A673 (cell line): ENCODE results near the gene CLSTN2. TPM values are rescaled to one million over a fixed set of nuclear protein-coding genes. Genes with fewer than 3 reads are reported as not detected.

Experiments used
- BruUV-seq: library from RNA; stranded (reverse); fragments of 400-500 nt; replicated peaks from 2 replicates; lab custom pipeline; 2021; lab: Mats Ljungman, UMichigan
- CTCF ChIA-PET: fragments of 300-600 bp; sonication (Branson Sonifier 250); formaldehyde crosslinking; loops from one replicate; lab custom pipeline; 2022; ENCODE audit warnings: antibody characterized with exemption; lab: Charles Lee
- POLR2A ChIA-PET: fragments of 300-600 bp; sonication (Branson Sonifier 250); formaldehyde crosslinking; loops from one replicate; lab custom pipeline; 2022; ENCODE audit warnings: antibody characterized with exemption; ENCODE audit not compliant: low non-redundant PET; lab: Charles Lee
- DNase-seq: peaks from one replicate; pipeline ENCODE4 v3.0.0-alpha.2; 2015; ENCODE audit warnings: low spot score
- H3K27ac ChIP-seq: fragments of 200-600 bp; sonication (generic); 2 replicates; pipeline ENCODE4 v1.5.1; 2016; ENCODE audit warnings: mixed run types, low read depth, mild to moderate bottlenecking, mixed read lengths, antibody characterized with exemption, low read length; ENCODE audit not compliant: poor library complexity, severe bottlenecking
- H3K27me3 ChIP-seq: fragments of 200-600 bp; sonication (generic); replicated peaks from 2 replicates; pipeline ENCODE4 v1.6.1; 2017; ENCODE audit warnings: mixed run types, low read depth, mild to moderate bottlenecking, mixed read lengths, antibody characterized with exemption, low read length; ENCODE audit not compliant: insufficient read depth, poor library complexity
- H3K36me3 ChIP-seq: fragments of 200-600 bp; sonication (generic); 2 replicates; pipeline ENCODE4 v1.6.1; 2016; ENCODE audit warnings: mixed run types, mild to moderate bottlenecking, mixed read lengths, antibody characterized with exemption, low read length; ENCODE audit not compliant: insufficient read depth, poor library complexity, severe bottlenecking
- H3K4me1 ChIP-seq: fragments of 200-600 bp; sonication (generic); 2 replicates; pipeline ENCODE4 v1.6.1; 2017; ENCODE audit warnings: mixed run types, mild to moderate bottlenecking, mixed read lengths, antibody characterized with exemption, low read length; ENCODE audit not compliant: insufficient read depth, poor library complexity, severe bottlenecking
- H3K4me3 ChIP-seq: fragments of 200-600 bp; sonication (generic); 2 replicates; pipeline ENCODE4 v1.5.1; 2016; ENCODE audit warnings: low read depth, mixed run types, mild to moderate bottlenecking, mixed read lengths, low read length; ENCODE audit not compliant: poor library complexity, severe bottlenecking
- H3K9me3 ChIP-seq: fragments of 200-600 bp; sonication (generic); 2 replicates; pipeline ENCODE4 v1.6.1; 2016; ENCODE audit warnings: mixed run types, low read depth, mild to moderate bottlenecking, mixed read lengths, antibody characterized with exemption, low read length; ENCODE audit not compliant: poor library complexity, severe bottlenecking
- EZH2 ChIP-seq: fragments of 200-600 bp; sonication (generic); IDR thresholded peaks from 2 replicates; pipeline ENCODE4 v1.6.1; 2017; ENCODE audit warnings: borderline replicate concordance, low read depth, mild to moderate bottlenecking, mixed read lengths, antibody characterized with exemption, low read length; ENCODE audit not compliant: poor library complexity, severe bottlenecking
- intact Hi-C: fragments of 100-400 bp; cut with micrococcal nuclease; formaldehyde crosslinking; loops from one replicate; pipeline ENCODE4 v1.10.0; 2022; ENCODE audit not compliant: unreplicated experiment
- total RNA-seq: library from RNA; stranded (reverse); gene quantifications from 2 replicates; pipeline ENCODE4 v1.2.3, GENCODE V29; 2021
- TF ChIP-seq, protein P1 (sequence below): fragments of 300-800, 200-600 bp; sonication (generic); conservative IDR thresholded peaks from 2 replicates; pipeline ENCODE4 v1.5.1; 2017; ENCODE audit warnings: low read depth, mild to moderate bottlenecking, antibody characterized with exemption, low read length, moderate library complexity, mixed read lengths

CLSTN2 gene
- total RNA-seq, 1 experiment from 2014 or later, result 50.7 TPM

DNA sequence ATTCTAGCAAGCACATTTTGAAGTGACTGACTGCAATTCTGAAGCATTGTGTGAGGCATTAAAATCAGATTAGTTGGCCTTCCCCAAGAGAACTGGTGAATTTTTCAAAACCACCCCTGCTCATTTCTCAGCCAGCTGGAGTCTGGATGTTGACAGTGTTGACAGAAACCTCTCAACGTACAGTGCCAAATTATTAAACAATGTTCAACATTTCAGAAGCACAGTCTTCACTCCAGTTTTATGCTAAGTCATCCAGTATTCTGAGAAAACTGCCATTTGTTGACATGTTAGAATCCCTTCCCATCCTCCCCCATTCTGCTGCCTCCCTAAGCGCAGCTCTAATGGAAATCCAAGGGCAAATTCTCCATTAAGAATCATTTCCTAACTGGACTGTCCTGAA, 373.6 kb downstream of the CLSTN2 start:
- H3K36me3 ChIP-seq, result no peaks in the 10 kb centered on the region
- BruUV-seq, result no TSS peak
- no peaks in the 10 kb centered on the region for H3K9me3 ChIP-seq
- TF ChIP-seq, protein P1, sequence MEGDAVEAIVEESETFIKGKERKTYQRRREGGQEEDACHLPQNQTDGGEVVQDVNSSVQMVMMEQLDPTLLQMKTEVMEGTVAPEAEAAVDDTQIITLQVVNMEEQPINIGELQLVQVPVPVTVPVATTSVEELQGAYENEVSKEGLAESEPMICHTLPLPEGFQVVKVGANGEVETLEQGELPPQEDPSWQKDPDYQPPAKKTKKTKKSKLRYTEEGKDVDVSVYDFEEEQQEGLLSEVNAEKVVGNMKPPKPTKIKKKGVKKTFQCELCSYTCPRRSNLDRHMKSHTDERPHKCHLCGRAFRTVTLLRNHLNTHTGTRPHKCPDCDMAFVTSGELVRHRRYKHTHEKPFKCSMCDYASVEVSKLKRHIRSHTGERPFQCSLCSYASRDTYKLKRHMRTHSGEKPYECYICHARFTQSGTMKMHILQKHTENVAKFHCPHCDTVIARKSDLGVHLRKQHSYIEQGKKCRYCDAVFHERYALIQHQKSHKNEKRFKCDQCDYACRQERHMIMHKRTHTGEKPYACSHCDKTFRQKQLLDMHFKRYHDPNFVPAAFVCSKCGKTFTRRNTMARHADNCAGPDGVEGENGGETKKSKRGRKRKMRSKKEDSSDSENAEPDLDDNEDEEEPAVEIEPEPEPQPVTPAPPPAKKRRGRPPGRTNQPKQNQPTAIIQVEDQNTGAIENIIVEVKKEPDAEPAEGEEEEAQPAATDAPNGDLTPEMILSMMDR, result no peak
- TF ChIP-seq EZH2, result no peak
- POLR2A ChIA-PET, result no interaction called here
- no peak for DNase-seq
- no peak overlapping the region for H3K4me3 ChIP-seq
- intact Hi-C loops, result no loop called here
- CTCF ChIA-PET, result no interaction called here
- H3K4me1 ChIP-seq, result no peaks in the 10 kb centered on the region
- H3K27ac ChIP-seq, result no peak overlapping the region
- H3K27me3 ChIP-seq, result no peaks in the 10 kb centered on the region

DNA sequence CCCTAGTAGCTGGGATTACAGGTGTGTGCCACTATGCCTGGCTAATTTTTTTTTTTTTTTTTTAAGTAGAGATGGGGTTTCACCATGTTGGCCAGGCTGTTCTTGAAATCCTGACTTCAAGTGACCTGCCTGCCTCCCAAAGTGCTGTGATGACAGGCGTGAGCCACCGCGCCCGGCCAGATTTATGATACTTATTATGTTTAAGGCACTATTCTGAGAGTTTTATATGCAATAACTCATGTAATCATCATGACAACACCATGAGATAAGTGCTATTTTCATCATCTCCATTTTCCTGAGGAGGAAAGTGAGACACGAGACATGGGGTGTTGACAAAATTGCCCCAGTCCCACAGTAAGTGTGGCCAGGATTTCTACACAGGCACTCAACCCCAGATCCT, 376.4 kb downstream of the CLSTN2 start:
- CTCF ChIA-PET, result no interaction called here
- no TSS peak for BruUV-seq
- intact Hi-C loops, result no loop called here

DNA sequence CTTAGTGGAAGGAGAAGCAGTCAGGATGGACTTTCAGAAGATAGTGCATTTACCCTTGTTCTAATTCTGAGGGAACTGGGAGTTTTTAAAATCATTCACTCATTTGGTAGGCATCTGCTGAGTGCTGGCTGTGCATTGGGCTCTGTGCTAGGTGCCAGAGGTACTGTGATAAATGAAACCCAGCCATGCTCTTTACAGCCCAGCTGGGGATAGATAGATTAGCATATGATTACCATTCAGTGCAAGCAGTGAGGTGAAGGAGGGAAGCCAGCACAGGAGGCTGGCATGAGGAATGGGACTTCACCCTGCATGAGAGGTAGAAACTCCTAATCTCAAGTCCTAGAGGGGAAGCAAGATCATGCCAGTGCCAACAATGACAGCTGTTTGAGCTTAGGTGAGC, 381.0 kb downstream of the CLSTN2 start:
- TF ChIP-seq EZH2, result no peak
- TF ChIP-seq, protein P1, result no peak
- POLR2A ChIA-PET, result no interaction called here
- intact Hi-C loops, result no loop called here

More for the DNA sequence above, 376.4 kb downstream of the CLSTN2 start:
- TF ChIP-seq EZH2, result no peak
- TF ChIP-seq, protein P1, result no peak
- H3K4me1 ChIP-seq, result no peaks in the 10 kb centered on the region
- H3K27ac ChIP-seq, result no peak overlapping the region
- H3K27me3 ChIP-seq, result no peaks in the 10 kb centered on the region
- POLR2A ChIA-PET, result no interaction called here
- H3K4me3 ChIP-seq, result no peak overlapping the region
- DNase-seq, result no peak
- no peaks in the 10 kb centered on the region for H3K9me3 ChIP-seq
- no peaks in the 10 kb centered on the region for H3K36me3 ChIP-seq

More for the DNA sequence above, 381.0 kb downstream of the CLSTN2 start:
- H3K9me3 ChIP-seq, result no peaks in the 10 kb centered on the region
- CTCF ChIA-PET, result no interaction called here
- H3K27ac ChIP-seq, result no peak overlapping the region
- peak; percentile 12 for DNase-seq
- H3K4me1 ChIP-seq, result no peaks in the 10 kb centered on the region
- H3K36me3 ChIP-seq, result no peaks in the 10 kb centered on the region
- no TSS peak for BruUV-seq
- no peak overlapping the region for H3K4me3 ChIP-seq
- no peaks in the 10 kb centered on the region for H3K27me3 ChIP-seq
